ENCODE measurements around the gene ABCF1.

DNA sequence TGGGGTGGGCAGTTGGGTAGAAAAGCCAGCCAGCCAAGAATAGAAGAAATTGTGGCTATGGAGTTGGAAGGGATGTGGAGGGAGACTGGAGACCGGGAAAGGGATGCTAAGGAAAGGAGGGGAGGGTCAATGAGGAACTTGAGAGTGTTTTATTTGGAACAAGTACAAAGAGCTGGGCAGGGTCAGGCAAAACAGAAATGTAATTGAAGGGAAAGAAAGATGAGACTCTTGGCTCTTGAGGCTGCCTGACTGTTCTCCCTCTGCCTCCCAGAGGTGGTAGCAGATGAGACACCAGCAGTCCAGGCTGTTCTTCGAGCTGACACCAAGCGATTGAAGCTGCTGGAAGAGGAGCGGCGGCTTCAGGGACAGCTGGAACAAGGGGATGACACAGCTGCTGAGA lies 12.7 kb downstream of the ABCF1 start:
- TF ChIP-seq, protein P1, sequence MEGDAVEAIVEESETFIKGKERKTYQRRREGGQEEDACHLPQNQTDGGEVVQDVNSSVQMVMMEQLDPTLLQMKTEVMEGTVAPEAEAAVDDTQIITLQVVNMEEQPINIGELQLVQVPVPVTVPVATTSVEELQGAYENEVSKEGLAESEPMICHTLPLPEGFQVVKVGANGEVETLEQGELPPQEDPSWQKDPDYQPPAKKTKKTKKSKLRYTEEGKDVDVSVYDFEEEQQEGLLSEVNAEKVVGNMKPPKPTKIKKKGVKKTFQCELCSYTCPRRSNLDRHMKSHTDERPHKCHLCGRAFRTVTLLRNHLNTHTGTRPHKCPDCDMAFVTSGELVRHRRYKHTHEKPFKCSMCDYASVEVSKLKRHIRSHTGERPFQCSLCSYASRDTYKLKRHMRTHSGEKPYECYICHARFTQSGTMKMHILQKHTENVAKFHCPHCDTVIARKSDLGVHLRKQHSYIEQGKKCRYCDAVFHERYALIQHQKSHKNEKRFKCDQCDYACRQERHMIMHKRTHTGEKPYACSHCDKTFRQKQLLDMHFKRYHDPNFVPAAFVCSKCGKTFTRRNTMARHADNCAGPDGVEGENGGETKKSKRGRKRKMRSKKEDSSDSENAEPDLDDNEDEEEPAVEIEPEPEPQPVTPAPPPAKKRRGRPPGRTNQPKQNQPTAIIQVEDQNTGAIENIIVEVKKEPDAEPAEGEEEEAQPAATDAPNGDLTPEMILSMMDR (IDR thresholded peaks at IDR 0.05; ENCODE audit: low read depth, low read length): no peak
- no peak for TF ChIP-seq POLR2A (IDR thresholded peaks at IDR 0.05; ENCODE audit: extremely low read depth, insufficient read length)
- TF ChIP-seq, protein P2, sequence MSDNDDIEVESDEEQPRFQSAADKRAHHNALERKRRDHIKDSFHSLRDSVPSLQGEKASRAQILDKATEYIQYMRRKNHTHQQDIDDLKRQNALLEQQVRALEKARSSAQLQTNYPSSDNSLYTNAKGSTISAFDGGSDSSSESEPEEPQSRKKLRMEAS (IDR thresholded peaks at IDR 0.05; ENCODE audit: low read depth, low read length): no peak

All from NB4 (cell line).